Activated CD4-positive, CD25-positive, alpha-beta regulatory T cell treated with anti-CD3 and anti-CD28 coated beads, Interleukin-2, amount 50 U/mL, for 72 hours (primary cell): ENCODE results near the gene RPL39L.
"Not testable (repeated sequence)": the region's sequence is repeated elsewhere in the genome, so short reads cannot be mapped to it uniquely, and the experiment has no call there.

Experiments
- DNase-seq: peaks from one replicate; pipeline ENCODE4 v3.0.0; 2021

Gene RPL39L

GRCh38 chr3:187136337-187136736 is 3.0 kb downstream of the RPL39L start:
- no peak for DNase-seq

- DNase-seq: not testable (repeated sequence)
Measured at GRCh38 chr3:187135172-187135690, 4.1 kb downstream of the RPL39L start.

- not testable (repeated sequence) for DNase-seq
Measured at GRCh38 chr3:187133181-187133580, 6.1 kb downstream of the RPL39L start.

- no peak for DNase-seq
Measured at GRCh38 chr3:187132666-187133065, 6.6 kb downstream of the RPL39L start.

- DNase-seq: no peak
Measured at GRCh38 chr3:187131981-187132380, 7.3 kb downstream of the RPL39L start.

GRCh38 chr3:187130346-187131066 is 8.8 kb downstream of the RPL39L start:
- peak; percentile 45 for DNase-seq

GRCh38 chr3:187125319-187126031 is 13.8 kb downstream of the RPL39L start:
- no peak for DNase-seq

- DNase-seq: no peak
Measured at GRCh38 chr3:187122261-187122660, 17.0 kb downstream of the RPL39L start.

GRCh38 chr3:187120326-187120725 is 19.0 kb downstream of the RPL39L start:
- DNase-seq: no peak

- DNase-seq: no peak
Measured at GRCh38 chr3:187114511-187114910, 24.8 kb downstream of the RPL39L start.

- no peak for DNase-seq
Measured at GRCh38 chr3:187112934-187113793, 26.1 kb downstream of the RPL39L start.

GRCh38 chr3:187110156-187110555 is 29.1 kb downstream of the RPL39L start:
- DNase-seq: no peak

GRCh38 chr3:187107989-187108388 is 31.3 kb downstream of the RPL39L start:
- no peak for DNase-seq

GRCh38 chr3:187105700-187106099 is 33.6 kb downstream of the RPL39L start:
- no peak for DNase-seq

GRCh38 chr3:187104933-187105332 is 34.4 kb downstream of the RPL39L start:
- DNase-seq: no peak

GRCh38 chr3:187104342-187104741 is 35.0 kb downstream of the RPL39L start:
- DNase-seq: no peak

GRCh38 chr3:187103251-187103650 is 36.0 kb downstream of the RPL39L start:
- no peak for DNase-seq

GRCh38 chr3:187102073-187102634 is 37.1 kb downstream of the RPL39L start:
- DNase-seq: no peak

- peak; percentile 53 for DNase-seq
Measured at GRCh38 chr3:187101184-187102072, 37.9 kb downstream of the RPL39L start.

- no peak for DNase-seq
Measured at GRCh38 chr3:187098923-187099512, 40.3 kb downstream of the RPL39L start.

- no peak for DNase-seq
Measured at GRCh38 chr3:187093320-187093719, 46.0 kb downstream of the RPL39L start.
